ENCODE results near the gene RAD54L. TPM values are rescaled to one million over a fixed set of nuclear protein-coding genes. Genes with fewer than 3 reads are reported as not detected.

The RAD54L gene
- total and polyA plus RNA-seq, 4 experiments from 2014 or later = 0.46 to 1.1 (median 1.0) TPM; not detected in 1

DNA sequence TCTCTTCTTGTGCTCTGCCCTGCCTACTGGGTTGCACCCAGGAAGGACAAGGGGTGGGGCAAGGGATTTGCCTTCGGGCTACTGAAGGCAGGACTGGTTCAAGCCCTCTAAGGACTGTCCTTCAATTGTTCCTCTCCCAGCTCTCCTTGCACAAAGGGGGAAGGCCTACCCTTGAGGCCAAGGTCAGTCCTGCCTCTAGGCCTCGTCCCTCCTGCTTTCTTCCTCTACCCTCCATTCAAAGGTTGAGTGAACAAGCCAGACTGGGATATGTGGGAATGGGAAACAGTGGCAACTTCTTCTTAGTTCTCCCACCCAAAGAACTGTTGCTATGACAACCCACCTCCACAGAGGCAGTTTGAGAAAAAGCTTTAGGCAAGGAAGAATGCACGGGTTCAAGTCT is 41.8 kb upstream of the RAD54L start:
- no peak overlapping the region for H3K4me3 ChIP-seq (ENCODE audit: low read length in 2 of 2)
- no peaks in the 10 kb centered on the region for H3K36me3 Mint-ChIP-seq
- CTCF ChIA-PET (ENCODE audit: partially characterized antibody) = interaction anchor here (1.2 kb wide), 1 partner anchor 18 kb away, joined by 5 read pairs; no protein-coding TSS in a partner anchor
- H3K27ac Mint-ChIP-seq = no peak overlapping the region
- intact Hi-C loops (cut with micrococcal nuclease) = no loop called here
- POLR2A ChIA-PET (ENCODE audit: partially characterized antibody) = no interaction called here
- H3K27me3 ChIP-seq (ENCODE audit: insufficient read depth, low read length) = no peaks in the 10 kb centered on the region
- H3K4me3 Mint-ChIP-seq = no peak overlapping the region
- peaks cover 9% of the 10 kb centered on the region for H3K4me1 ChIP-seq (ENCODE audit: insufficient read depth, low read length)
- peaks cover 3 to 17% (median 5%) of the 10 kb centered on the region in 4 donors for H3K4me1 Mint-ChIP-seq
- no peak for DNase-seq
- H3K27ac ChIP-seq (ENCODE audit: low read depth, low read length) = no peak overlapping the region
- no peaks in the 10 kb centered on the region for H3K36me3 ChIP-seq (ENCODE audit: insufficient read depth, low read length)
- H3K27me3 Mint-ChIP-seq = peaks cover 0 to 2% of the 10 kb centered on the region in 2 donors
- peaks cover 0 to 3% (median 0%) of the 10 kb centered on the region in 8 donors for H3K9me3 Mint-ChIP-seq
- H3K9me3 ChIP-seq (ENCODE audit: control insufficient read depth in 1 of 2, low read length in 2 of 2) = no peaks in the 10 kb centered on the region

DNA sequence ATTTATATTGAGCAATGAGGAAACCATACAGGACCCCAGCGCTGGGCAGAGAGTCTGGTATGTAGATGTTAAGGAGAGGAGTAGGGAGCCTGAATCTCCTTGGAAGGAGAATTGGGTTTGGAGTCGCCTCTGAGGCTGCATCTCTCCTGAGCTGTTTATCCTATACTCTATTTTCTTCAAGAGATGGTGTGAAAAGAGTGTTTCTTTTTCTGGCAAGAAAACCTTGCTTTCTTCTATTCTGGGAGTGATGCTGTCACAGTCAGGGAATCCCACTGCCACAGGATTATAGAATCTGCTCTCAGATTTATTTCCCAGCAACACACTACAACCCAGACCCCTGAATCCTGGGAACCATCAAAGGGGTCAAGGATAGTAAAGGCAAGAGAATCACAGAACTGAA is 41.2 kb upstream of the RAD54L start:
- H3K4me1 Mint-ChIP-seq = peaks cover 3 to 17% (median 5%) of the 10 kb centered on the region in 4 donors
- no peak overlapping the region for H3K27ac Mint-ChIP-seq
- H3K4me3 Mint-ChIP-seq = no peak overlapping the region

DNA sequence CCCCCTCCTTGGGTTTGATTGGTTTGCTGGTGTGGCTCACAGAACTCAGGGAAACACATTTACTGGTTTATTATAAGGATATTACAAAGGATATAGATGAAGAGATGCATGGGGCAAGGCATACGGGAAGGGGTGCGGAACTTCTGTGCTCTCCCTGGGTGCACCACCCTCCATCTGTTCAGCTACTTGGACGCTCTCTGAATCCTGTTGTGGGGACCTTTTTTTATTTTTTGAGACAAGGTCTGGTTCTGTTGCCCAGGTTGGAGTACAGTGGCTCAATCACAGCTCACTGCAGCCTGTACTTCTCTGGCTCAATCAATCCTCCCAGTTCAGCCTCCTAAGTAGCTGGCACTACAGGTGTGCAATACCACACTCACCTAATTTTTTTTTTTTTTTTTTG is 37.0 kb upstream of the RAD54L start:
- peaks cover 0 to 1% of the 10 kb centered on the region in 2 donors for H3K27me3 Mint-ChIP-seq
- no peaks in the 10 kb centered on the region for H3K9me3 Mint-ChIP-seq
- no peaks in the 10 kb centered on the region for H3K4me1 Mint-ChIP-seq
- no peak overlapping the region for H3K27ac ChIP-seq (ENCODE audit: low read depth, low read length)
- no peaks in the 10 kb centered on the region for H3K9me3 ChIP-seq (ENCODE audit: control insufficient read depth in 1 of 2, low read length in 2 of 2)
- CTCF ChIA-PET (ENCODE audit: partially characterized antibody) = no interaction called here
- H3K4me3 Mint-ChIP-seq = no peak overlapping the region
- H3K27me3 ChIP-seq (ENCODE audit: insufficient read depth, low read length) = no peaks in the 10 kb centered on the region
- H3K36me3 Mint-ChIP-seq = no peaks in the 10 kb centered on the region
- no peak for DNase-seq
- H3K27ac Mint-ChIP-seq = no peak overlapping the region
- POLR2A ChIA-PET (ENCODE audit: partially characterized antibody) = no interaction called here
- H3K4me1 ChIP-seq (ENCODE audit: insufficient read depth, low read length) = no peaks in the 10 kb centered on the region
- H3K4me3 ChIP-seq (ENCODE audit: low read length in 2 of 2) = no peak overlapping the region
- no peaks in the 10 kb centered on the region for H3K36me3 ChIP-seq (ENCODE audit: insufficient read depth, low read length)
- intact Hi-C loops (cut with micrococcal nuclease) = no loop called here

More for the DNA sequence above, 41.2 kb upstream of the RAD54L start:
- Histone ChIP-seq H3K9me3 (ENCODE audit: control insufficient read depth in 1 of 2, low read length in 2 of 2) (no peaks in the 10 kb centered on the region), H3K4me1 (ENCODE audit: insufficient read depth, low read length) (peaks cover 9% of the 10 kb centered on the region), H3K27me3 (ENCODE audit: insufficient read depth, low read length) (no peaks in the 10 kb centered on the region), H3K4me3 (ENCODE audit: low read length in 2 of 2) (no peak overlapping the region), H3K27ac (ENCODE audit: low read depth, low read length) (no peak overlapping the region), H3K36me3 (ENCODE audit: insufficient read depth, low read length) (no peaks in the 10 kb centered on the region)
- intact Hi-C loops (cut with micrococcal nuclease) = no loop called here
- ChIA-PET CTCF (ENCODE audit: partially characterized antibody) (interaction anchor here (1.2 kb wide), 1 partner anchor 17 kb away, joined by 5 read pairs; no protein-coding TSS in a partner anchor), POLR2A (ENCODE audit: partially characterized antibody) (no interaction called here)
- no peaks in the 10 kb centered on the region for H3K36me3 Mint-ChIP-seq
- H3K9me3 Mint-ChIP-seq = peaks cover 0 to 3% (median 0%) of the 10 kb centered on the region in 8 donors
- no peak for DNase-seq
- H3K27me3 Mint-ChIP-seq = peaks cover 0 to 2% of the 10 kb centered on the region in 2 donors

DNA sequence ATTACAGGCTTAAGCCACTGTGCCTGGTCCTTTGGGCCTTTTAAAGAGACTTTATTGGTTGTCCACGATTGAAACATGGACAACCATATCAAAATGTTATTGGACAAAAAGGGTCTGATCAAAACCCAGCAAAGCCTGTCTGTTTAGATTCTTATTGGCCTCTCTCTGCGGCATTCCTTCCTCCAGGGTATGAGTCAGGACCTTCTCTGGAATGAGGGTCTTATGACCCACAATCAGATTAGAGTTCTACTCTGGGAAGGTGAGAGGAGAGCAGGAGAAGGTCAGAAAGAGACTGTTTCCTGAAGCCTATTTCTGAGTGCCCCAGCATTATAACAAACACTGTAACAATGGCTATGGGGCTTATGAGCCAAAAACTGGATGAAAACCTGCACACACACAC is 36.5 kb upstream of the RAD54L start:
- POLR2A ChIA-PET (ENCODE audit: partially characterized antibody) = no interaction called here
- Histone ChIP-seq H3K4me1 (ENCODE audit: insufficient read depth, low read length) (no peaks in the 10 kb centered on the region), H3K4me3 (ENCODE audit: low read length in 2 of 2) (no peak overlapping the region), H3K9me3 (ENCODE audit: control insufficient read depth in 1 of 2, low read length in 2 of 2) (no peaks in the 10 kb centered on the region), H3K36me3 (ENCODE audit: insufficient read depth, low read length) (no peaks in the 10 kb centered on the region), H3K27me3 (ENCODE audit: insufficient read depth, low read length) (no peaks in the 10 kb centered on the region), H3K27ac (ENCODE audit: low read depth, low read length) (no peak overlapping the region)
- DNase-seq = no peak
- Mint-ChIP-seq H3K4me3 (no peak overlapping the region), H3K27ac (no peak overlapping the region), H3K36me3 (no peaks in the 10 kb centered on the region), H3K27me3 (peaks cover 0 to 1% of the 10 kb centered on the region in 2 donors), H3K4me1 (no peaks in the 10 kb centered on the region), H3K9me3 (no peaks in the 10 kb centered on the region)
- intact Hi-C loops (cut with micrococcal nuclease) = no loop called here
- CTCF ChIA-PET (ENCODE audit: partially characterized antibody) = no interaction called here

DNA sequence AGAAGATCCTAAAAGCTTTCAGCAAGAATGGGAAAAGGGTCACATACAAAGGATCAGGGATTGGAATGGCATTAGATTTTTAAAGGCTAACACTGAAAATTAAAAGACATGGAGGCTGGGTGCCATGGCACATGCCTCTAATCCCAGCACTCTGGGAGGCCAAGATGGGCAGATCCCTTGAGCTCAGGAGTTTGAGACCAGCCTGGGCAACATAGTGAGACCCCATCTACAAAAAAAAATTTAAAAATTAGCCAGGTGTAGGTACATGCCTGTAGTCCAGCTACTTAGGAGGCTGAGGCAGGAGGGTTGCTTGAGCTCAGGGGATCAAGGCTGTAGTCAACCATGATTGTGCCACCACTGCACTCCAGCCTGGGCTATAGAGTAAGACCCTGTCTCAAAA is 32.1 kb upstream of the RAD54L start:
- no peaks in the 10 kb centered on the region for H3K4me1 ChIP-seq (ENCODE audit: insufficient read depth, low read length)
- no peaks in the 10 kb centered on the region for H3K9me3 ChIP-seq (ENCODE audit: control insufficient read depth in 1 of 2, low read length in 2 of 2)
- H3K4me3 ChIP-seq (ENCODE audit: low read length in 2 of 2) = no peak overlapping the region
- H3K27ac Mint-ChIP-seq = no peak overlapping the region
- H3K9me3 Mint-ChIP-seq = peaks cover 0 to 2% (median 0%) of the 10 kb centered on the region in 8 donors
- H3K27me3 ChIP-seq (ENCODE audit: insufficient read depth, low read length) = no peaks in the 10 kb centered on the region
- H3K27ac ChIP-seq (ENCODE audit: low read depth, low read length) = no peak overlapping the region
- ChIA-PET CTCF (ENCODE audit: partially characterized antibody) (no interaction called here), POLR2A (ENCODE audit: partially characterized antibody) (no interaction called here)
- peaks cover 0 to 2% of the 10 kb centered on the region in 2 donors for H3K27me3 Mint-ChIP-seq
- intact Hi-C loops (cut with micrococcal nuclease) = no loop called here
- H3K4me3 Mint-ChIP-seq = no peak overlapping the region
- DNase-seq = no peak
- H3K36me3 Mint-ChIP-seq = no peaks in the 10 kb centered on the region
- H3K36me3 ChIP-seq (ENCODE audit: insufficient read depth, low read length) = no peaks in the 10 kb centered on the region
- no peaks in the 10 kb centered on the region for H3K4me1 Mint-ChIP-seq

DNA sequence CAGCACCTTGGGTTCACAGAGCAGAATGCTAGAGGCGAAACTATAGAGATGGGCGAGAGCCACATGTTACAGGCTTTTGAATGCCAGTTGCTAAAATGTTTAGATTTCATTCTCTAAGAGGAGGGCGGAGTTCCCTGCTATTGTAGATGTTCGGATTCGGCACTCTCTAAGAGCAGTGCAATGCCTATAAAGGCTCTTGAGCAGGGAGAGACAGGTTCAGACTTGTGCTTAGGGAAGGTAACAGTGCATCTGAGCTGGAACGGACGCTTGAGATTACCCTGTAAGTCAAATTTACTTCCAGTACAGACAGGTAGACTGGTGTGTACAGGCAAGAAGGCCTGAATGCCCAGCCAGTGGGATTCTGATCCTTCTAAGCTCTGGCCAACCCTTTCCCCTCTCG is 29.1 kb upstream of the RAD54L start:
- H3K9me3 ChIP-seq (ENCODE audit: control insufficient read depth in 1 of 2, low read length in 2 of 2) = no peaks in the 10 kb centered on the region
- H3K27ac ChIP-seq (ENCODE audit: low read depth, low read length) = no peak overlapping the region
- no peak for DNase-seq
- no peaks in the 10 kb centered on the region for H3K36me3 ChIP-seq (ENCODE audit: insufficient read depth, low read length)
- Mint-ChIP-seq H3K27me3 (peaks cover 0 to 2% of the 10 kb centered on the region in 2 donors), H3K36me3 (no peaks in the 10 kb centered on the region), H3K27ac (no peak overlapping the region), H3K4me3 (no peak overlapping the region), H3K4me1 (peaks cover 0 to 1% (median 1%) of the 10 kb centered on the region in 4 donors), H3K9me3 (peaks cover 0 to 2% (median 0%) of the 10 kb centered on the region in 8 donors)
- POLR2A ChIA-PET (ENCODE audit: partially characterized antibody) = no interaction called here
- intact Hi-C loops (cut with micrococcal nuclease) = no loop called here
- no peak overlapping the region for H3K4me3 ChIP-seq (ENCODE audit: low read length in 2 of 2)
- no peaks in the 10 kb centered on the region for H3K4me1 ChIP-seq (ENCODE audit: insufficient read depth, low read length)
- H3K27me3 ChIP-seq (ENCODE audit: insufficient read depth, low read length) = no peaks in the 10 kb centered on the region
- CTCF ChIA-PET (ENCODE audit: partially characterized antibody) = no interaction called here

DNA sequence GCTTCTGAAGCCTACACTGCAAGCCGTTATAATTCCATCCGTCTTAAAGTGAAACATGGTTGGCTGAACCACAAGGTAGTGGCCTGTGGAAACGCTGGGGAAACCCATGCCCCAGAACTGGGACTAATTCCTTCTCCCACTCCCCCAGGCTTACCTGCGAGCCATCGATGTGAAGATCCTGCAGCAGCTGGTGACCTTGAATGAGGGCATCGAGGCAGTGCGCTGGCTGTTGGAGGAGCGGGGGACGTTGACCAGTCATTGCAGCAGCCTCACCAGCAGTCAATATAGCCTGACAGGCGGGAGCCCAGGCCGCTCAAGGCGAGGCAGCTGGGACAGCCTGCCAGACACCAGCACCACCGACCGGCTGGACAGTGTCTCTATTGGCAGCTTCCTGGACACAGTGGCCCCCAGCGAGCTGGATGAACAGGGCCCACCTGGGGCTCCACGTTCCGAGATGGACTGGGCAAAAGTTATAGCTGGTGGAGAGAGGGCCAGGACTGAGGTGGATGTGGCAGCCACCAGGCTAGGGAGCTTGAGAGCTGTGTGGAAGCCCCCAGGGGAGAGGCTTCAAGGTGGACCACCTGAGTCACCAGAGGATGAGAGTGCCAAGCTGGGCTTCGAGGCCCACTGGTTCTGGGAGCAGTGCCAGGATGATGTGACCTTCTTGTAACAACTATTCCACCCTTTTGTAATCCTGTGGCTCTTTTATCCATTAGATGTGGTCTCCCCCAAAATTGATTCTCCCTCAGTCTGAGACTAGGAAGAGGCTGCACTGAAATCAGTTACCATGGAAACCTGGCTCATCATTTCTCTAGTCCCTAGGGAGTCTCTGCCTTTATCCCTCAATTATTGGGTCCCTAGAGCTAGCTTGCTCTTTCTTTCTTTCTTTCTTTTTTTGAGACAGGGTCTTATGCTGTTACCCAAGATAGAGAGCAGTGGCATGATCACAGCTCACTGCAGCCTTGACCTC is 27.7 kb upstream of the RAD54L start:
- H3K4me1 Mint-ChIP-seq = peaks cover 0 to 5% (median 3%) of the 10 kb centered on the region in 4 donors
- H3K27ac Mint-ChIP-seq = no peak overlapping the region
- intact Hi-C loops (cut with micrococcal nuclease) = no loop called here
- no peaks in the 10 kb centered on the region for H3K4me1 ChIP-seq (ENCODE audit: insufficient read depth, low read length)
- H3K9me3 Mint-ChIP-seq = peaks cover 0 to 2% (median 0%) of the 10 kb centered on the region in 8 donors
- H3K36me3 Mint-ChIP-seq = no peaks in the 10 kb centered on the region
- no peaks in the 10 kb centered on the region for H3K36me3 ChIP-seq (ENCODE audit: insufficient read depth, low read length)
- no peaks in the 10 kb centered on the region for H3K9me3 ChIP-seq (ENCODE audit: control insufficient read depth in 1 of 2, low read length in 2 of 2)
- DNase-seq = no peak
- H3K27me3 Mint-ChIP-seq = peaks cover 0 to 2% of the 10 kb centered on the region in 2 donors
- H3K4me3 Mint-ChIP-seq = no peak overlapping the region
- H3K27ac ChIP-seq (ENCODE audit: low read depth, low read length) = no peak overlapping the region
- CTCF ChIA-PET (ENCODE audit: partially characterized antibody) = interaction anchor here (0.6 to 1.9 kb wide), 2 partner anchors 52 to 184 kb away, joined by 4 to 5 read pairs; no protein-coding TSS in a partner anchor
- H3K27me3 ChIP-seq (ENCODE audit: insufficient read depth, low read length) = no peaks in the 10 kb centered on the region
- H3K4me3 ChIP-seq (ENCODE audit: low read length in 2 of 2) = no peak overlapping the region
- POLR2A ChIA-PET (ENCODE audit: partially characterized antibody) = no interaction called here
